ENCODE data around the gene WDR19.
"Not testable (repeated sequence)": the region's sequence is repeated elsewhere in the genome, so short reads cannot be mapped to it uniquely, and the experiment has no call there.

WDR19 gene

DNA sequence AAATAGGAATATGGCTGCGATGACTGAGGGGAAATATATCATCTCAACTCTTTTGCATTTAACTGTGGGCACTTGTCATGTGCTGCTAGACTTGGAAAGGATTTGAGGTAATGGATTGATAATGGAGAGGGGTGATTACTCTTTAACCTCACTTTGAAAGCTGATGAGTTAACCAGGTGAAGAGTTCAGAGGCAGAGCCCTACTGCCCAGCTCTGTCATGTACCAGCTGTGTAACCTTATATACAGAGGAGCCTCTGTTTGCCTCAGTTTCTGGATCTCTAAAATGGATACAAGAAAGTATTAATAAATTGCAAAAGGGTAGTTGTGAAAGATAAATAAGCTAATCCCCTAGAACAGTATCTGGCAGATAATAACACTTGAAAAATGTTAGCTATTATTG lies 51.5 kb downstream of the WDR19 start:
- DNase-seq: no peak

DNA sequence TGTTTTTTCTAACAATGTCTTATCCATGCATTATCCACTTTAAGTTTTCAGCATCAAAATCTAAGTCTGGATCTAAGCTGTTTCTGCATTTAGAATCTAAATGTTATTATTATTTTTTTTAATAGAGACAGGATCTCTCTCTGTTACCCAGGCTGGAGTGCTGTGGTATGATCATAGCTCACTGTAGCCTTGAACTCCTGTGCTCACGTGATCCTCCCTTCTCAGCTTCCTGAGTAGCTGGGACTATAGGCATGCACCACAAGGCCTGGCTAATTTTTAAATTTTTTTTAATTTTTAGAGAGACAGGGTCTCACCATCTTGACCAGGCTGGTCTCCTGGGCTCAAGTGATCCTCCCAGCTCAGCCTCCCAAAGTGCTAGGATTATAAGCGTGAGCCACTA lies 52.7 kb downstream of the WDR19 start:
- DNase-seq: no peak

DNA sequence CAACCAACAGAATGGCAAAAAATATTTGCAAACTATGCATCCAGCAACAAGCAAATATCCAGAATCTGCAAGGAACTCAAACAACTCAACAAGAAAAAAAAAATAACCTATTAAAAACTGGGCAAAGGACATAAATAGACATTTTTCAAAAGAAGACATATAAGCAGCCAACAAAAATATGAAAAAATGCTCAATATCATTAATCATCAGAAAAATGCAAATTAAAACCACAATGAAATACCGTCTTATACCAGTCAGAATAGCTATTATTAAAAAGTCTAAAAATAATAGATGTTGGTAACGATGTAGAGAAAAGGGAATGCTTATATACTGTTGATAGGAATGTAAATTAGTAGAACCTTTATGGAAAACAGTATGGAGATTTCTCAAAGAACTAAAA lies 53.4 kb downstream of the WDR19 start:
- no peak for DNase-seq

DNA sequence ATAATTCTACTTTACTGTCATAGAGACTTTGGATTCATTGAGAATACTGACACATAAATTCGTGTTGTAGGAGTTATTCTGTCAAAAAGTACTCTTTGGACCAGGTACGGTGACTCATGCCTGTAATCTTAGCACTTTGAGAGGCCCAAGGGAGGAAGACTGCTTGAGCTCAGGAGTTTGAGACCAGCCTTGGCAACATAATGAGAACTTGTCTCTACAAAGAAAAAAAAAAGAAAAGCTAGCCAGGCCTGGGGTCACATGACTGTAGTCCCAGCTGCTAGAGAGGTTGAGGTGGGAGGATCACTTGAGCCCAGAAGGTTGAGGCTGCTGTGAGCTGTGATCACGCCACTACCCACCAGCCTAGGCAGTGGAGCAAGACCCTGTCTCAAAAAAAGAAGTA lies 54.9 kb downstream of the WDR19 start:
- peak; percentile 17 for DNase-seq

DNA sequence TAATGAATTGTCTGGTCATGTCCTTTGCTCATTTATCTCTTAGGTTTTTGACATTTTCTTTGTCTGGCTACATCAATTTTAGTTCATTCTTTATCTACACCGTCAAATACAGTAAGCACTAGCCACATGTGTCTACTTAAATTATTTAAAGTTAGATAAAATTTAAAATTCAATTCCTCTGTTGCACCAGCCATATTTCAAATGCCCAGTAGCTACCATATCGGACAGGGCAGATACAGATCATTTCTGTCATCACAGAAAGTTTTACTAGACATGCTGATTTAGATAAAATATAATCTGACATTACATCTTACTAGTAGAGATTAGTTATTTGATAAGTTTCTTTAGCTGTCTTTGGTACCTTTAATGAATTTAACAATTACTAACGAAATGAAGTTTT lies 61.1 kb downstream of the WDR19 start:
- DNase-seq: no peak

DNA sequence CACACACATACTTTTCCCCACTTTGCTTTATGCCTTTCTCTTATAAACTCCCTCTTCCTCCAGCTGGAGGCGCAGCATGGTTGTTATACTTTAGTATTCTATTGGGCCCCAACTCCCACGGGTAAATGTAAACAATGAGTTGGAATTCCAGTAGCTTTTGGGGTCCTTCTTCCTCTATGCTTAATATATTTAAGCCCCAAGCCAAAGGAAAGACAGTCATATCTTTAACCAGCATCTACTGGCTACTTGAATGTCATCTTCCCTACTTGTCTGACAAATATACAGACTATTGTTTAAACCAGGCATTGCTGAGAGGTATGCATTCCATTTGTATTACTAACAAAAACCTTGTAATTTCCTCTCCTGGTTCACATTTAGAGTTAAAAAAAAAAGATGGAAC lies 72.9 kb downstream of the WDR19 start:
- no peak for DNase-seq

DNA sequence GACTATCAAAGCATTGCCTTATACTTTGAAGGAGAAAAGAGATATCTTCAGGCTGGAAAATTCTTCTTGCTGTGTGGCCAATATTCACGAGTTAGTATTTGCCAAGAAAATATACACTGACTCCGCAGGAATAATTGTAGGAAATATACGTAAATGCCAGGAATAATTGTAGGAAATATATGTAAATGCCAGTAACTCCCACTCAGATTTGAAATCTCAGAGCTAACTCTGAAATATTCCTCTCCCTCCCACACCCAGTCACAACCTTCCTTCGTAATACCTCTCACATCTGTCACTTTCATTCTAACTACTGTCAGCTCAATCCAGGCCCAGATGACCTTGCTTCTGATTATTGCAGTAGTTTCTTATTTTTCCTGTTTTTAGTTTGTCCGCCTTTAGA lies 73.5 kb downstream of the WDR19 start:
- DNase-seq: no peak

DNA sequence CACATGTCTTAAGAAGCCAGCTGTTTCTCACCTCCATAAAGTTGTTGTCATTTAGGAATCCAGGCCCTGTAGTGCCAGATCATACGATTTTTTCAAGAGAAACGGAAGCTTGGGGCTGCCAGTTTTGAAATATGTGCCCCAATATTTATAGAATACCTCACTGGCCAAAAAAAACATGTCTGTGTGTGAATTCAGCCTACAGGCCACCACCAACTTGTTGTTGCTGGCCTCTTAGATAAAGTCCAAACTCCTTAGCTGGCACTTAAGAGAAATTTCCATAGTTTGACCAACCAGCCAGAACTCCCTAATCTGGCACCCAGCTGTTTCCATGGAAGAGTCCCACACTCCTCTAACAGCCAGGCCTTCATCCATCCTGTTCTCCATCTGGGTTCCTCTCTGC lies 74.1 kb downstream of the WDR19 start:
- DNase-seq: no peak

DNA sequence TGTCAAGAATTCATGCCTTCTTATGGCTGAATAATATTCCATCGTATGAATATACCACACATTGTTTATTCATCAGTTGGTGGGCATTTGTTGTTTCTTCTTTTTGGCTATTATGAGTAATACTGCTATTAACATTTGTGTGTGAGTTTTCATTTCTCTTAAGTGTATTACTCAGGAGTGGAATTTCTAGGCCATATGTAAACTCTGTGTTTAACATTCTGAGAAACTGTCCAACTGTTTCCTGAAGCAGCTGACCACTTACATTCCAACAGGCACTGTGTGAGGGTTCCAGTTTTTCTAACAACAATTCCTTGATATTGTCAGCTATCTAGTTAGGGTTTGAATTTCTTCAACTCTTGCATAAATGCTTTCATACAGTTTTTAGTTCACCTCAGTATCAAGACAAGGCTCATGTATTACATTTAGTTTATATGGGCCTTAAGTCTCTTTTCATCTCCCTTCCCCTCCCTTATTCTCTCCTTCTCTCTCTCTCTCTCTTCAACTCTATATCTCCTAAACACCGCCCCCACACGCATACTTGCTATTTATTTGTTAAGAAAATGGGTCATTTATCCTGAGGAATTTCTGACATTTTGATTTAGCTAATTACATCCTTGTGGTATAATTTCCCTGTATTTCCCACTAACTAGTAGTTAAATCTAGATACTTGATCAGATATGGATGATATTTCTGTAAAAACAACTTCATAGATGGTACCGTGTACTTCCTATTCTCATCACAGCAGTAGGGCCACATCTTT lies 77.4 kb downstream of the WDR19 start:
- no peak for DNase-seq

DNA sequence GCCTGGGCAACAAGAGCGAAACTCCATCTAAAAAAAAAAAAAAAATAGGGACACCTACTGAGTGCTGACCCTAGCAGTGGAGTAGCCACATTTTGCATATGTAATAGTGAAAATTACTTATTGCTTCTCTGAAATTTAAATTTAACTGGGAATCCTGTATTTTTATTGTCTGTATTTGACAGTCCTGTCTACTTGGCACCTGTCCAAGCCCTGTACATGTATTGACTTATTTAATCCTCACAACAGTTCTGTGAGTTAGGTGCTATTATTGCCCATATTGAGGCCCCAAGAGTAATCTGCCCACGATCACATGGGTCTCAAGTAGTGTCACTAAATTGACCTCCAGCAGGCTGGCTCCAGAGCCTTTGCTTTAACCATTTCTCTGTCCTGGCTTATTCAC lies 81.6 kb downstream of the WDR19 start:
- DNase-seq: no peak

DNA sequence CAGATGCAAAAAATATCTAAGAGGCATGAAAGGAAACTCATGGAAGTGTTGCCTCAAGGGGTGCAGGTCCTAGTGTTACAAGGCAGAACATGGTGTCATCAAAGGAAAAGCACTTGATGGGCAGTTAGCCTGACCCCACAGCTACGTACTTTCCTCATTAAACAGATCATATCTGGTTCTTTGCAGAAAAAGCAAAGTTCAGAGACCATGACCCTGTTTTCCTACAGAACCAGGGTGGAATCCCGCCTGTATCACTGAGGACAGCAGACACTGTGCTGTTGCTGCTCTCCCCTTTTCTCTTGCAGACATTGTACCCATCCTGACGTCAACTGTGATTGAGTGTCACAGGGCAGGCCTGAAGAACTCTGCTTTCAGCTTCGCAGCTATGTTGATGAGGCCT lies 92.2 kb downstream of the WDR19 start:
- no peak for DNase-seq

DNA sequence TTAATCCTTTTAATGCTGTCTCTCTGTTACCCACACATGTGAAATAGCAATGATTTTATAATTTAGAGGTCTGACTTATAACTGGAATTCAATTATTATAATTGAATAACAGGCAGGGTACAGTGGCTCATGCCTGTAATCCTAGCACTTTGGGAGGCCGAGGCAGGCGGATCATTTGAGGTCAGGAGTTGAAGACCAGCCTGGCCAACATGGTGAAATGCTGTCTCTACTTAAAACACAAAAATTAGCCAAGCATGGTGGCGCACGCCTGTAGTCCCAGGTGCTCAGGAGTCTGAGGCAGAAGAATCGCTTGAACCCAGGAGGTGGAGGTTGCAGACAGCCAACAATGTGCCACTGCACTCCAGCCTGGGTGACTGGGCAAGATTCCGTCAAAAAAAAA lies 95.3 kb downstream of the WDR19 start:
- DNase-seq: not testable (repeated sequence)

DNA sequence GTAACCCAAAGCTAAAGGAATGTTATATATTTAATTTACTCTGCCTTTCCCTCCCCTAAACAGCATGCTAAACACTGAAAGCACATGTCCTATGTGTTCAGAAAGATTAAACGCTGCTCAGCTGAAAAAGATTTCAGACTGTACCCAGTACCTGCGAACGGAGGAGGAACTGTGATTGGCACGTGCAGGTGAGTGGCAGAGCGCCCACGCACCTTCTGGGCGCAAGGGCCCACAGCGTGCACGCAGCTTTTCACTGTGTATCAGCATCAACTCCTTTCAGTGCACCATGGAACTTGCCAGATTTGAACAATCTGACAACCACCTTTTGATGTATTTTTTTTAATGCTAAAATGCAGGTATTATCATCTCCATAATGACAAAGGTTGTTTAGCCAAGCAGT lies 96.1 kb downstream of the WDR19 start:
- no peak for DNase-seq

DNA sequence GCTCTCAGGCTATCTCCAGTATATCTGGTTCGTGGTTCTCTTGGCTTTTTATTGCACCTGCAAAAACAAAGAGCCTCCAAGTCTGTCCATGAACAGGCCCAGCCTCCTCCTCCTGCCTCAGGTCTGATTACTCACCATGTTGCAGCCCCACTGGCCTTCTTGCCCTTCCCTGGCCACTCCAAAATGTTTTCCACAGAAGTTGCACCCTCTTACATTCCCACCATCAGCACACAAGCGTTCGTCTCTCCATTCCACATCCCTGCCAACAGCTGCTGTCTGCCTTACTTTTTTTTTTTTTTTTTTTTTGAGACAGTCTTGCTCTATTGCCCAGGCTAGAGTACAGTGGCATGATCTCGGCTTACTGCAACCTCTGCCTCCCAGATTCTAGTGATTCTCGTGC lies 97.1 kb downstream of the WDR19 start:
- DNase-seq: no peak

DNA sequence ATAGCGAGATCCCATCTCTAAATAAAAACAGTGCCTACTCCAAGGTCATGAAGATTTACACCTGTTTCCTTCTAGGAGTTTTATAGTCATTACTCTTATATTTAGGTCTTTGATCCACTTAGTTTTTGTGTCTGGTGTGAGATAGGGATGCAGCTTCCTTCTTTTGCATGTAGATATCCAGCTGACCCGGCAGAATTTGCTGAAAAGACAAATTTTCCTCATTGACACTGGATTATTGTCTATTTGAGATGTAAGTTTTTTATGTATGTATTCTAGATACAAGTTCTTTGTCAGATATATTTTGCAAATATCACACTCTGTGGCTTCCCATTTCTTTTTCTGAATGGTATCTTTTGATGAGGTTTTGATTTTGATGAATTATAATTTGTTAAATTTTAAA lies 98.4 kb downstream of the WDR19 start:
- no peak for DNase-seq

DNA sequence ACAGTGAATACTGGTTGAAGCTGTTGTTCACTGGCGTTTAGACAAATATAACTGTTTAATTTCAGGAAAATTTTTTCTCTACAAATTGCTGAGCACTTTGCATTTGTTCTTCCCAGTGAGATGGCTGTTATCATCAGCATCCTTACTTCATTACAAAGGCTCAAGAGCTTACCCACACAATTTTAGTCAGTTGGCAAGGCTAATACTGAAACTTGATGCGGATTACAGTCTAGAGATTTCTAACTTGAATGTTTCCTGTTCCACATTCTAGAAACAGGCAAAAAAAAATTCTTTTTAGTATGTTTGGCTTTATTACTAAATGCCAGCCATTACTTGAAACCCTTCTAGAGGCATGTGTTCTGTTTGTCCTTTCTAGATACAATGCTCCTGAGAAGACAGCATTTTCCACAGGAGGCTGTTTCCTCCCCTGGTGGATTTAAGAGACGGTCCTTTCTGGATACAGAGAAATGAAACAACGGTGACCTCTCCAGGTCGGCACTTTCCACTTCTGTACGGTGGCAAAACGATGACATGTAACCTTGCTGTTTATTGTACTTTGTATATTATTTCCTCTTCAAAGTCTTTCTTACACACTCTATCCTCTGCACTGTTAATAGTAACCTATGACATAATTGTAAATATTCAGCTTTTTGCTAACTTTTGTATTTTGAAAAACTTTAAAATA lies 102.9 kb downstream of the WDR19 start:
- no peak for DNase-seq

DNA sequence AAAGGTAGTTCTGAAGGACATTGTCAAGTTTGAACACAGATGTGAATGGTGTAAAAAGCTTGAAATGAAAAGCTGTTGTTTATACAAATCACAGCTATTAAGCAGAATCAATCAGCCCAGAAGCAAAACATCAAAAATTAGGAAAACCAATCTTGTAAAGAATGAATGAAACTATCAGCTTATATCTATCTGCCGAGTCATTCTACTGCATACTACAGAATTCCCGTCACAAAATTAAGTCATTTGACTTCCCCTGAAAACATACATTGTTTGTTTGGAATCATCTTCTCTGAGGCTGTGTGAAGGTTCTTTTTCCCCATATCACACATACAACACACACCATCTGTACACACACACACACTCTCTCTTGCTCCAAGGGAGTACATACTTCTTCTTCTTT lies 103.5 kb downstream of the WDR19 start:
- DNase-seq: no peak

DNA sequence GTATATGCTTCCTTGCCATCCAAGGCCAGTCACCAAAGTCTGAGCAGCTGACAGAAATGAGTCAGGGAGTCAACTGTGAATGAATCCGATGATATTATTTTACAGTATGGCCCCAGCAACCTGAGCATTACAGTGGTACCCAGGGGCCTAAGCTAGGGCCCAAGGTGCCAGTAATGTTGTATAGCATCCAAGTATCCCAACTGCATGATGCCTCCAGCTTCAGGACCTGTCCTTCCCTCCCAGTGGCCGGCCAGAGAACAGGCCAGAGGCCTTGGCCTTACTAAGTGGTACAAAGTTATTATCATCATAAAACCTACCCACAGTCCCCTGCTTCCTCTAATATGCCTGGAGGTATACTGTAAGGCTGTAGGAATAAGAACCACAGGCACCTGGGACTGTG lies 103.9 kb downstream of the WDR19 start:
- no peak for DNase-seq

DNA sequence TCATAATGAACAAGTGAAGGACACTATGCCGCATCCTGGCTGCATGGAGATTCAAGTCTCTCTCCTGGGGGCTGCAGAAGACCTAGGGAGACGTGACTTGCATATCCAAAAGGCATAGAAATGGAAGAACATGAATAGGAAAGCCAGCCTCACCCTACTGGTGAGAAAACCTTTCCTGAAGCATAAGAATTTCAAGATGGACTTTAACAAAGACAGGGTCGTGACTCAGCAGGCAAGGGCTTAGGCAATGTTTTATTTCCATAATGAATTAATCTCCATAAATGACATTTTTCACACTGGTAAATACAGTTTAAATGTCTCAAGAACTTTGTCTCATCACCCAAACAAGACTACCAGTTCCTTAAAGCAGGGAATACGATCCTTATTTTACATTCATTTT lies 104.9 kb downstream of the WDR19 start:
- no peak for DNase-seq

DNA sequence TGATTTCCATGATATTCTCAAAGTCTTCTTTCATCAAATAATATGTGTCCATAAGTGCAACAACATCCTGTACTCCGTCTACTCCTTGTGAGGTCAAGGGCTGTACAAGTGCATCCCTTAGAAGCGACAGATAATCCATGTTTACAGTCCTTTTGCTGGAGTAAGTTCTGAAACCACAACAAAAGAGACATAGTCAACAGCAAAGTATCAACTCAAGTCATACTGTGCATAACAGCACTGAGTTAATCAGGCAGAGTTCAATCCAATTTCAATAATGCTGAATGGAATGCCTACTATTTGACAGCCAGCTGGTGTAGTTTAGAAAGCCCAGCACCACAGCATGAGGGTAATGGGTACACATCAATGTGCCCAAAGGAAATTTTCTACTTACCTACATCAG lies 109.4 kb downstream of the WDR19 start:
- no peak for DNase-seq

DNA sequence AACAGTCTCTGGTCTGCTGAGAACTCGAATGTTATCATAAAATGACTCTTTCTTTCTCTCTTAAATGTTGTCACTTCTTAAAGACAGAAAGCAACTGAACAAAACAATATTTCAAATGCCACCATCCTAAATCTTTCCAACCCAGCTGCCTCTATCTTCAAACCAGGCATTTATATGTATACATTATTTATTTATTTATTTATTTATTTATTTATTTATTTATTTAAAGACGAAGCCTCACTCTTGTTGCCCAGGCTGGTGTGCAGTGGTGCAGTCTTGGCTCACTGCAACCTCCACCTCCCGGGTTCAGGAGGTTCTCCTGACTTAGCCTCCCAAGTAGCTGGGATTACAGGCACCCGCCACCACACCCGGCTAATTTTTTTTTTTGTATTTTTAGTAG lies 110.1 kb downstream of the WDR19 start:
- DNase-seq: not testable (repeated sequence)

DNA sequence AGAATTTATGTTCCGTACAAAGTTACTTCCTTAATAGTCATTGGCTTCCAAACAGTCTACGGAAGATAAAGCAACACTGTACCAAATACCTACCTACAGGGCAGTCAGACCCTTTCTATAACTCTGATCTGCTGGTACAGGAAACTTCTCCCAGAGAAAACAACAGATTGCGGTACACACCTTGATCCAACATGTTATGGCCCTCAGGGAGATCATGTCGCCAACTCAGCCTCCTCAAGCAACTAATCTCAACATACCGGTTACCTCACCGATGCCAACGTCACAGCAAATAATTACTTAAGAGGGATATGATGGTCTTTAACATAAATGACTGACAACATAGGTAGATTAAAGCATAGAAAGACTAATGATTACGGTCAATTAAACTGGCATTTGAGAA lies 113.5 kb downstream of the WDR19 start:
- DNase-seq: peak; percentile 54

DNA sequence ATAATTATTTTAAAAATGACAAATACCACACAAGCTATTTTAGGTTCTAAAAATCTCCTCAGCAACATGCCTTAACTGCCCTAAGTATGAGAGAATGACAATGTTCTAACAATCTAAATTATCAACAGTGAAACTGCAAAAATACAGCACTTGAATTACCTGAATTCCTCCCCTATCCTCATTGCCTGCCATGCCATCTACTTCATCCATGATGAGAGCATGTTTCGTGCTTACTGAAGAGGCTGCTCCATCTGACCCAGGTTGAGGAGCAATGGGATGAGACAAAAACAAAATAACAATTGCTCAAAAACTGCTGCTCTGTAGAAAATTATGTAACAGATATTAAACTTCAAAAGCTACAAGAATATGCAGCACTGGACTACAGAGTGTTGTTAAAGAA lies 120.6 kb downstream of the WDR19 start:
- DNase-seq: no peak

DNA sequence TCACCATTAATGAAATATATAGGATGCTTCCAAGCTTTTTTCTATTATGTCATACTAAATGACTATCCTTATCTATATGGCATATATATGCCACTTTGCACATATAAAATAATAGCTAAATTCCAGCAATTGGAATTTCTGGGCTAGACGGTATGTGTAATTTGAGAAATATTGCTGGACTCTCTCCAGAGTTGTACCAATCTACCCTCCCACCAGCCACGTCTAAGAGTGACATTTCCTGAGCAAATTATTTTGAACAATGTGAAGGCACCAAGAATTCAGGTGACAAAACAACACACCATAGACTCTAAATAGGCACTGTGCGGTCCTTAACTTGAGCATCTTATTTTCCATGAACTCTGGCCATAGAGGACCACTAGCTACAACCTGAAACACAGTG lies 121.5 kb downstream of the WDR19 start:
- DNase-seq: no peak

DNA sequence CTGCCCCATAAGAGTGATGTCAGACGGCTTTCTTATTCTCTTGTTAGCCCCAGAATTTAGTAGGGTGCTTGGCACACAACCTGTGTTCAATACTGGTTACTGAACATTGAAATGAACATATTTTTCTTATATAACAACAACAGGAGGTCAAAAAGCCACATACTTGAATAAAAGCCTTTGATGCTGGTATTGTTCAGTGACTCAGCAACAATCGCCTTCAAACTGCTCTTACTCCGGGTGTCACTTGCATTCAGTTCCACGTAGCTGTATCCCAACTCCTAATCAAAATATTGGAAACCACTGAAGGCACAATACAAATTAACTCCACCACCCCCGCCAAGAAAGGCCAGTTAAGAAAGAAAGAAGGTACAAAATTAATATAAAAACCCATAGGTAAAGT lies 122.3 kb downstream of the WDR19 start:
- no peak for DNase-seq
